ENCODE measurements around the gene CATSPERD. TPM values are rescaled to one million over a fixed set of nuclear protein-coding genes. Genes with fewer than 3 reads are reported as not detected.

The CATSPERD gene
- total RNA-seq, 1 experiment from 2014 or later, result not detected

DNA sequence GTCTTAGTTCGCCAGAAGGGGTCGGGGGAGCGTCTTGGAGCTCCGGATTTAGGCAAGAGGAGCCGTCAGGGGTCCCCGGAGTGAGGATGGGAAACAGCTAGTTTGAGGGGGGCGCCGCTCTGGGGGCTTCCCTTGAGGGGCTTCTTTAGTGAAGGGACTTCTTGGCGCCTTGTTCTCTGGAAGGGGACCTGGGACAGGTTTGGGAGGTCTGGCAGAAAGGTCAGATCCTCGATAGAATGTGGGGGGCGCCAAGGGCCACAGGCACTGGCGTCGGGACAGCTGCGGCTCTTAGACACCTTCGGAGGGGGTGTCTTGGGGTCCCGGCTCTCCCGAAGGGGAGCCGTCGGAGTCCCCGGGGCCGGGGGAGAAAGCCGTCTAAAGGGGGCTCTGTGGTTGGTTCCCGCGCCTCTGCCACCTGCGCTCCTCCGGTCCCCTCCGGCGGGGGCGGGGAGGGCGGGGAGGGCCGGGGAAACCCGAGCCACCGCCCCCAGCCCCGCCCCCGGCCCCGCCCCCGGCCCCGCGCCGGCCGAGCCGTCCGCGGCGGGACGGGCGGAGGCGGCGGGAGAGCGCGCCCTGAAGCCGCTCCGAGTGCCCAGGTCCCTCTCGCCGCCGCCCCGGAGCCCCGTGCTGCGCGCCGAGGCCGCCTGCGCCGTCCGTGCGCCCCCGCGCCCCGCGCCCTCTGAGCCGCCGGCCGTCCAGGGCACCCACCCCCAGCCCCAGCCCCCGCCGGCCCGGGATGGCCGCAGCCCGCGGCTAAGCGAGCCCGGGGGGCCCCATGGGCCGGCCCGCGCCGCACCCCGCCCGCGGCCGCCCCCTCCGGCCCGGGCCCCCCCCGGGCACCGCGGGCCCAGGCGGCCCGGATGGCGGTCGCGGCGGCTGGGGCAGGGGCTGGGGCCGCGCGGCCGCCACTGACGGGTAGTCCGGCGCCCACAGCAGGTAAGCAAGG, 84.4 kb downstream of the CATSPERD start, which contains the start of gene NRTN:
Gene NRTN (plus strand): TSS at position 552 of the 946 bp plus-strand sequence. CDS start 19,099 bp downstream, outside the sequence.
- no TSS peak for BruUV-seq (replicated peaks)
- ChIA-PET CTCF (interaction anchor here (0.6 to 1.5 kb wide), 8 partner anchors 14 to 554 kb away, joined by 3 to 13 read pairs (median 5); partner anchors contain the start of genes DUS3L and NDUFA11), POLR2A (ENCODE audit: unreplicated experiment) (interaction anchor here (0.6 kb wide), 1 partner anchor 1590 kb away, joined by 3 read pairs; no protein-coding TSS in a partner anchor)
- no peaks in the 10 kb centered on the region for H3K9me2 ChIP-seq (ENCODE audit: insufficient read depth)
- H3K4me2 ChIP-seq, result peak within 1 kb of the TSS; percentile 78
- no peak for TF ChIP-seq EZH2 (IDR thresholded peaks at IDR 0.05; ENCODE audit: low read depth)
- TF ChIP-seq, protein P1, sequence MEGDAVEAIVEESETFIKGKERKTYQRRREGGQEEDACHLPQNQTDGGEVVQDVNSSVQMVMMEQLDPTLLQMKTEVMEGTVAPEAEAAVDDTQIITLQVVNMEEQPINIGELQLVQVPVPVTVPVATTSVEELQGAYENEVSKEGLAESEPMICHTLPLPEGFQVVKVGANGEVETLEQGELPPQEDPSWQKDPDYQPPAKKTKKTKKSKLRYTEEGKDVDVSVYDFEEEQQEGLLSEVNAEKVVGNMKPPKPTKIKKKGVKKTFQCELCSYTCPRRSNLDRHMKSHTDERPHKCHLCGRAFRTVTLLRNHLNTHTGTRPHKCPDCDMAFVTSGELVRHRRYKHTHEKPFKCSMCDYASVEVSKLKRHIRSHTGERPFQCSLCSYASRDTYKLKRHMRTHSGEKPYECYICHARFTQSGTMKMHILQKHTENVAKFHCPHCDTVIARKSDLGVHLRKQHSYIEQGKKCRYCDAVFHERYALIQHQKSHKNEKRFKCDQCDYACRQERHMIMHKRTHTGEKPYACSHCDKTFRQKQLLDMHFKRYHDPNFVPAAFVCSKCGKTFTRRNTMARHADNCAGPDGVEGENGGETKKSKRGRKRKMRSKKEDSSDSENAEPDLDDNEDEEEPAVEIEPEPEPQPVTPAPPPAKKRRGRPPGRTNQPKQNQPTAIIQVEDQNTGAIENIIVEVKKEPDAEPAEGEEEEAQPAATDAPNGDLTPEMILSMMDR (conservative IDR thresholded peaks at IDR 0.05), result no peak
- H2AFZ ChIP-seq, result no peak within 1 kb of the TSS
- 0 out of 2 replicates have a peak, but pooled peaks cover 8% of the 10 kb centered on the region for H3K27me3 ChIP-seq (ENCODE audit: insufficient read depth, low read depth)
- no peaks in the 10 kb centered on the region for H4K20me1 ChIP-seq (ENCODE audit: insufficient read depth)
- peak within 1 kb of the TSS; percentile 37; the same call in 1 of the 2 replicates for H3K4me3 ChIP-seq
- no peaks in the 10 kb centered on the region for H3K79me2 ChIP-seq (ENCODE audit: low read depth)
- H3K9me3 ChIP-seq (ENCODE audit: insufficient read depth, low read depth), result no peaks in the 10 kb centered on the region
- H3K36me3 ChIP-seq (ENCODE audit: low read depth), result no peaks in the 10 kb centered on the region
- no peaks in the 10 kb centered on the region; the same call in 1 of the 2 replicates for H3F3A ChIP-seq (ENCODE audit: insufficient read depth, low read depth)
- no peak within 1 kb of the TSS for H3K27ac ChIP-seq
- intact Hi-C loops (cut with micrococcal nuclease; ENCODE audit: unreplicated experiment), result loop anchor here (1.0 to 10.0 kb wide), 3 partner anchors 88 to 220 kb away; no protein-coding TSS in a partner anchor
- H3K4me1 ChIP-seq (replicated peaks; ENCODE audit: insufficient read depth), result no peaks in the 10 kb centered on the region
- DNase-seq, result peak in 1 of 2 experiments; percentile 33

DNA sequence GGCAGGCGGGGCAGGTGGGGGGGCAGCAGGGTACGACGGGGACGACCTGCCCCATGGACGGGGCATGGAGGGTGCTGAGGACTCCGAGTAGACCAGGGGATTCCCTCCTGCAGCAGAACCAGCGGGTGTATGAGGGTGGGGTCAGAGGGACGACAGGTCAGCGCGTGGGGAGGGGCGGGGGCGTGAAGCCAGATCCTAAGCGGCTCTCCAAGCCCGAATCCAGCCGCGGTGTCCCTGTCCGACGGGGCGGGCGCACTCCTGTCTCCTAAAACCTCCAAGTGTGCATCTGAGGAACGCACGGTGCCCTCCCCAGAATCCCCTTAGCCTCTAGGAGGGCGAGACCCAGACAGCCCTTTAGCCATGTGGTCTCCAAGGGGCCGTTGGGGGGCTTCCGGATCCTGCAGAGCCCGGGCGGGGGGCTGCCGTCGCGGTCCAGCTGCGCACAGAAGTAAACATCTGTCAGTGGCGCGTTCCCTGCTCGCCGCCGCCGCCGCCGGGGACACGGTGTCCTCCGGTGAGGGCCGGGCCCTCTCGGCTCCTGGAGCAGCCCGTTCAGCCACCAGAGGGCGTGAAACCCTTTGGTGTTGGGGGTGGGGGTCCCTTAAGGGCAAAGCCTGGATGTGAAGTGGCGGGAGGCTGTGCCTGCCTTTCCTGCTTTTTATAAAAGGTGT, 85.2 kb downstream of the CATSPERD start:
- DNase-seq, result peak; percentile 42 to 72
- ChIA-PET POLR2A (ENCODE audit: unreplicated experiment) (no interaction called here), CTCF (no interaction called here)
- H3K4me1 ChIP-seq (replicated peaks; ENCODE audit: insufficient read depth), result no peaks in the 10 kb centered on the region
- H3F3A ChIP-seq (ENCODE audit: insufficient read depth, low read depth), result no peaks in the 10 kb centered on the region; the same call in 1 of the 2 replicates
- peak overlapping the region; percentile 33; the same call in 1 of the 2 replicates for H3K4me3 ChIP-seq
- TF ChIP-seq EZH2 (IDR thresholded peaks at IDR 0.05; ENCODE audit: low read depth), result peak; percentile 89; the same call in 1 of the 2 replicates
- TF ChIP-seq, protein P1 (conservative IDR thresholded peaks at IDR 0.05), result peak; percentile 75
- H3K36me3 ChIP-seq (ENCODE audit: low read depth), result no peaks in the 10 kb centered on the region
- H3K27me3 ChIP-seq (ENCODE audit: insufficient read depth, low read depth), result 0 out of 2 replicates have a peak, but pooled peaks cover 8% of the 10 kb centered on the region
- H4K20me1 ChIP-seq (ENCODE audit: insufficient read depth), result no peaks in the 10 kb centered on the region
- H3K9me3 ChIP-seq (ENCODE audit: insufficient read depth, low read depth), result no peaks in the 10 kb centered on the region
- intact Hi-C loops (cut with micrococcal nuclease; ENCODE audit: unreplicated experiment), result loop anchor here (10.0 kb wide), 2 partner anchors 179 to 219 kb away; no protein-coding TSS in a partner anchor
- no peaks in the 10 kb centered on the region for H3K9me2 ChIP-seq (ENCODE audit: insufficient read depth)
- peak overlapping the region; percentile 38; the same call in 1 of the 2 replicates for H3K4me2 ChIP-seq
- no peaks in the 10 kb centered on the region for H3K79me2 ChIP-seq (ENCODE audit: low read depth)
- no TSS peak for BruUV-seq (replicated peaks)
- H2AFZ ChIP-seq, result no peak overlapping the region
- no peak overlapping the region for H3K27ac ChIP-seq

DNA sequence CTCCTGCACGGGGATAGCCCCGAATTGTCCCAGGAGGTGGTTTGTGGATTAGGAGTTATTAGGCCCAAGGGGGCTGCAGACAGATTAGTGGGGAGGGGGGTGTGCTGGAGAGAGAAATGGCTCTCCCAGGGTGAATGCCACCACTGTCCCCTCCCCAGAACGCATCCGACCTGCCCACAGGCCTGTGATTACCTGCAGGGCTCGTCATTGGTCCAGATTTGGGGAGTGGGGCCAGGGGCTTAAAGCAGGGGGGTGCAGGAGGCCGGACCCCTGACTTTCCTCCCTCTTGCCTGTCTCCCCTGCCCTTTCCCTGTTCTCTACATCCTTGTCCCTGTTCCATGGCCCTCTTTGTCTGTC, 85.7 kb downstream of the CATSPERD start:
- Histone ChIP-seq H3K36me3 (ENCODE audit: low read depth) (no peaks in the 10 kb centered on the region), H2AFZ (no peak overlapping the region), H3K4me3 (no peak overlapping the region), H3K4me2 (no peak overlapping the region), H4K20me1 (ENCODE audit: insufficient read depth) (no peaks in the 10 kb centered on the region), H3K27me3 (ENCODE audit: insufficient read depth, low read depth) (0 out of 2 replicates have a peak, but pooled peaks cover 8% of the 10 kb centered on the region), H3F3A (ENCODE audit: insufficient read depth, low read depth) (no peaks in the 10 kb centered on the region; the same call in 1 of the 2 replicates), H3K4me1 (replicated peaks; ENCODE audit: insufficient read depth) (no peaks in the 10 kb centered on the region), H3K27ac (no peak overlapping the region), H3K9me3 (ENCODE audit: insufficient read depth, low read depth) (no peaks in the 10 kb centered on the region), H3K79me2 (ENCODE audit: low read depth) (no peaks in the 10 kb centered on the region), H3K9me2 (ENCODE audit: insufficient read depth) (no peaks in the 10 kb centered on the region)
- CTCF ChIA-PET, result no interaction called here
- no TSS peak for BruUV-seq (replicated peaks)
- TF ChIP-seq, protein P1 (conservative IDR thresholded peaks at IDR 0.05), result peak; percentile 41
- no peak for TF ChIP-seq EZH2 (IDR thresholded peaks at IDR 0.05; ENCODE audit: low read depth)
- POLR2A ChIA-PET (ENCODE audit: unreplicated experiment), result no interaction called here
- intact Hi-C loops (cut with micrococcal nuclease; ENCODE audit: unreplicated experiment), result loop anchor here (10.0 kb wide), 2 partner anchors 179 to 219 kb away; no protein-coding TSS in a partner anchor
- no peak for DNase-seq
